Measurements from ENCODE around the gene SNTB2. TPM values are rescaled to one million over a fixed set of nuclear protein-coding genes. Genes with fewer than 3 reads are reported as not detected.

The SNTB2 gene
- polyA plus RNA-seq, 4 donors: 1.9 to 7.2 (median 5.3) TPM

GRCh38 chr16:69323415-69323814 lies 136.5 kb downstream of the SNTB2 start:
- no peak for DNase-seq
- Histone ChIP-seq H3K4me3 (ENCODE audit: low read depth in 1 of 3, low read length in 3 of 3) (no peak overlapping the region), H3K4me1 (ENCODE audit: control insufficient read depth in 3 of 3, insufficient read depth in 2 of 3, low read depth in 1 of 3, low read length in 2 of 3) (peaks cover 2 to 32% (median 9%) of the 10 kb centered on the region in 3 donors), H3K36me3 (ENCODE audit: control insufficient read depth in 3 of 3, insufficient read depth in 2 of 3, low read depth in 1 of 3, low read length in 3 of 3) (peaks cover 30 to 94% (median 38%) of the 10 kb centered on the region in 3 donors), H3K27ac (ENCODE audit: low read depth in 1 of 3, low read length in 2 of 3) (no peak overlapping the region), H3K9me3 (ENCODE audit: control insufficient read depth in 2 of 2, insufficient read depth in 1 of 2, low read depth in 1 of 2, low read length in 1 of 2) (no peaks in the 10 kb centered on the region), H3K27me3 (ENCODE audit: control insufficient read depth in 3 of 3, insufficient read depth in 3 of 3, low read length in 3 of 3) (no peaks in the 10 kb centered on the region)
- no peak for FAIRE-seq
- WGBS, 3 donors: 89 to 93% (median 93%) methylated on average over 14 of the region's 14 CpGs

DNA sequence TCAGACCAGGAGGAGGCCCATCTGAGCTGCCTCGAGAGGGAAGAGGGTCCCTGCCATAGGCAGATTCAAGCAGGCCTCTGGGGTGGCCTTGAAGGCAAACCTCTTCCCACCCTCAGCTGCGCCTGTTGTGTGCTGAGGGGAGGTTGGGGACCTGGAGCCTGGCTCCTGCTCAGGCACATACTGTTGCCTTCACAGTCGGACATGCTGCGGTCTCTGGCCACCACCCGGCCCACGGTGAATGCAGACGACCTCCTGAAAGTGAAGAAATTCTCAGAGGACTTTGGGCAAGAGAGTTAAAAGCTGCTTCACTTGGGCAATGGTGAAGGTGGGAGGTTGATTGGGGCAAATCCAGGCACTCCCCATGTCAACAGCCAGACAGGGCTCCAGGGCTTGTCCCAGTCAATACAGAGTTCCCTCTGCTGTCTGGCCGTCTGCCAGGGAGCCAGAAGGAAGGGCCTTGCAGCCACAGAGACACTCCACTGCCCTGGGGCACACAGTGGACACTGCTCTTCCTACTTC lies 137.1 kb downstream of the SNTB2 start:
- Histone ChIP-seq H3K36me3 (ENCODE audit: control insufficient read depth in 3 of 3, insufficient read depth in 2 of 3, low read depth in 1 of 3, low read length in 3 of 3) (peaks cover 27 to 93% (median 36%) of the 10 kb centered on the region in 3 donors), H3K4me1 (ENCODE audit: control insufficient read depth in 3 of 3, insufficient read depth in 2 of 3, low read depth in 1 of 3, low read length in 2 of 3) (peaks cover 6 to 39% (median 9%) of the 10 kb centered on the region in 3 donors), H3K9me3 (ENCODE audit: control insufficient read depth in 2 of 2, insufficient read depth in 1 of 2, low read depth in 1 of 2, low read length in 1 of 2) (no peaks in the 10 kb centered on the region), H3K27me3 (ENCODE audit: control insufficient read depth in 3 of 3, insufficient read depth in 3 of 3, low read length in 3 of 3) (no peaks in the 10 kb centered on the region), H3K27ac (ENCODE audit: low read depth in 1 of 3, low read length in 2 of 3) (no peak overlapping the region), H3K4me3 (ENCODE audit: low read depth in 1 of 3, low read length in 3 of 3) (no peak overlapping the region)
- peak in 1 of 2 donors; percentile 61 for DNase-seq
- WGBS, 3 donors: 63 to 71% (median 65%) methylated on average over 8 of the region's 8 CpGs
- FAIRE-seq: no peak

DNA sequence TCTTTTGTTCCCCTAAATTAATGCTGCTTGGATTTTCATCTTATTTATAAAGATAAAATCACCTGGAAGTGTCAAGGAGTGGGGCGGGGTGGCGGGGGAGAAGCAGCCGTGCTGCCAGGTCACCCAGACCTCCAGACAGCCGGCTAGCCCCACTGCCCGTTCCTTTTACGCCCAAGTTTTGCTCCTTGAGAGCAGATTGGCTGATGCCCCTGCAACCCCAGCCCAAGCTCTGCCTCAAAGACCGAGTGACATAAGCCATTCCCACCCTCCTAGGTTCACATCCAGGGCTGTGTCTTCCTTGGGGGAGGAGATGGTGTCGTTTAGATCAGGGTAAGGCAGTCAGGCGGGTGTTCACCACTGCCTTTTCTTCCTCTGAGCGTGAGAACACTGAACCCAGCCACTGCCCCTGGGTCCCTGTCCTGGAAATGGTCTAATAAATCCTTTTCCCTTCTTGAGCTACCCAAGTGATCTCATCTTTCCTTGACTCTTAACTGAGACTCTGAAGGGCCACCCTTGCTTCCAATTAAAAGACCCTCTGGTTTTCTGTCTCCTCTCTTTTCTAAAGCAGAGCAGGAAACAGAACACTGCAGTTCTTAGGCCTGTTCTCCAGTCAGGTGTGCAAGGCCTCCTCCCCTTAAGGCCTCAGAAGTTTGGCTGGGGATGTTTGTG lies 137.8 kb downstream of the SNTB2 start:
- H3K36me3 ChIP-seq (ENCODE audit: control insufficient read depth in 3 of 3, insufficient read depth in 2 of 3, low read depth in 1 of 3, low read length in 3 of 3): peaks cover 27 to 89% (median 31%) of the 10 kb centered on the region in 3 donors
- H3K4me1 ChIP-seq (ENCODE audit: control insufficient read depth in 3 of 3, insufficient read depth in 2 of 3, low read depth in 1 of 3, low read length in 2 of 3): peaks cover 9 to 45% (median 10%) of the 10 kb centered on the region in 3 donors
- 59 to 76% (median 65%) methylated on average over 10 of the region's 10 CpGs for WGBS, 3 donors
- H3K27me3 ChIP-seq (ENCODE audit: control insufficient read depth in 3 of 3, insufficient read depth in 3 of 3, low read length in 3 of 3): no peaks in the 10 kb centered on the region
- DNase-seq (no peak), FAIRE-seq (no peak)
- no peak overlapping the region for H3K4me3 ChIP-seq (ENCODE audit: low read depth in 1 of 3, low read length in 3 of 3)
- H3K9me3 ChIP-seq (ENCODE audit: control insufficient read depth in 2 of 2, insufficient read depth in 1 of 2, low read depth in 1 of 2, low read length in 1 of 2): no peaks in the 10 kb centered on the region
- no peak overlapping the region for H3K27ac ChIP-seq (ENCODE audit: low read depth in 1 of 3, low read length in 2 of 3)

DNA sequence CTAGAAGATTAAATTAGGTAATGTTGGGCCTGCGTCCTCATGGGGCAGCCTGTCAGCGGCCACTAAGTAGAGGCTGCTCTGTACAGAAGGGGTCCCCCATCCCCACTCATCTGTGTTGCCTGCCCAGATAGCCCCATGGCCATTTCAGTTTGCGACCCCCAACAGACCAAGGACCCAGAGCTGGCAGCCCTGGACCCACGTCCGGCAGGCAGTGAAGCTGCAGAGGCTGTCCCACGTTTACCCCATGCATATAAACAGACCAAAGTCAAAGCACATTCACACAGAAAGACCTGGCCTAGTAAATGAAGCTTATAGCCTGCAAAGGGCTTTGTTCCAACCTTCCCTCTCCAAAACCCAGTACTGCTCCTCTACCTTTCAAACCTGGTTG lies 138.8 kb downstream of the SNTB2 start:
- no peak for FAIRE-seq

DNA sequence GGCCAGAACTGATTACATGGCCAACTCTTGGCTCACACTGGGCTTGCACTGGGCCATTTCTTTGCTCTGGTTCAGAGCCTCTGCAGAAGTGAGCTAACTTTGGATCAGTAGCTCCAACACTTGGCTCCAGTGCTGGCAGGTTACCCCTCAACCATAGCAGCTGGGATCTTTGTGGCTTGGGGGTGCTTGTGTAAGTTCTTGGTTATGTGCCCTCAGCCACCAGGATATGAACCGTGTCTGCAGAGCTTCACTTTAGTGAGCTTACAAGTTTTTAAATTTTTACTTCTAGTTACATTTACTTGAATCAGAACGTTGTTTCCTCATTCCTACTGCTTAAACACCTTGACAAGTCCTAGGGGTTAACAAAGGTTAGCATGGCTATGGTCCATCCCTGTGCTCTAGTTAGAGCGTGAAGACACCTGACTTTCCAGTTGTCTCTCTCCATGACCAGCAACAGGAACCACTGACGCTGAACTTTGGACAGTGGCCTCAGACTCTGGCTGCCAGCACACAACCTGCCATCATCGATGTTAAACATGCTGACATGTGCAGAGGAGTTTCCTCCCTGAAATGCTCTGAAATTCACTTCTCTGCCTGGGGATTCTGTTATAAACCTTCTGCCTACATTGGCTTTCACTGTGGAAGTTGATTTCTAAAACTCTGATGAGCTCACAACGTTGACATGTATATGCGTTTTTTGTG lies 139.4 kb downstream of the SNTB2 start:
- WGBS, 3 donors: 16 to 48% (median 26%) methylated on average over 7 of the region's 7 CpGs
- peak; percentile 89 to 93 for DNase-seq
- Histone ChIP-seq H3K27ac (ENCODE audit: low read depth in 1 of 3, low read length in 2 of 3) (peak overlapping the region; percentile 56 to 79 (median 56)), H3K4me3 (ENCODE audit: low read depth in 1 of 3, low read length in 3 of 3) (peak overlapping the region in 1 of 3 donors; percentile 4), H3K4me1 (ENCODE audit: control insufficient read depth in 3 of 3, insufficient read depth in 2 of 3, low read depth in 1 of 3, low read length in 2 of 3) (peaks cover 9 to 49% (median 10%) of the 10 kb centered on the region in 3 donors), H3K9me3 (ENCODE audit: control insufficient read depth in 2 of 2, insufficient read depth in 1 of 2, low read depth in 1 of 2, low read length in 1 of 2) (no peaks in the 10 kb centered on the region), H3K27me3 (ENCODE audit: control insufficient read depth in 3 of 3, insufficient read depth in 3 of 3, low read length in 3 of 3) (no peaks in the 10 kb centered on the region), H3K36me3 (ENCODE audit: control insufficient read depth in 3 of 3, insufficient read depth in 2 of 3, low read depth in 1 of 3, low read length in 3 of 3) (peaks cover 13 to 79% (median 20%) of the 10 kb centered on the region in 3 donors)
- FAIRE-seq: no peak

More for the DNA sequence above, 138.8 kb downstream of the SNTB2 start:
- Histone ChIP-seq H3K27ac (ENCODE audit: low read depth in 1 of 3, low read length in 2 of 3) (peak overlapping the region in 2 of 3 donors; percentile 56 to 79), H3K4me1 (ENCODE audit: control insufficient read depth in 3 of 3, insufficient read depth in 2 of 3, low read depth in 1 of 3, low read length in 2 of 3) (peaks cover 9 to 45% (median 10%) of the 10 kb centered on the region in 3 donors), H3K27me3 (ENCODE audit: control insufficient read depth in 3 of 3, insufficient read depth in 3 of 3, low read length in 3 of 3) (no peaks in the 10 kb centered on the region), H3K9me3 (ENCODE audit: control insufficient read depth in 2 of 2, insufficient read depth in 1 of 2, low read depth in 1 of 2, low read length in 1 of 2) (no peaks in the 10 kb centered on the region), H3K36me3 (ENCODE audit: control insufficient read depth in 3 of 3, insufficient read depth in 2 of 3, low read depth in 1 of 3, low read length in 3 of 3) (peaks cover 18 to 79% (median 22%) of the 10 kb centered on the region in 3 donors), H3K4me3 (ENCODE audit: low read depth in 1 of 3, low read length in 3 of 3) (no peak overlapping the region)
- DNase-seq: no peak
- WGBS, 3 donors: 74 to 78% (median 77%) methylated on average over 6 of the region's 6 CpGs

- no peak for DNase-seq
- Histone ChIP-seq H3K36me3 (ENCODE audit: control insufficient read depth in 3 of 3, insufficient read depth in 2 of 3, low read depth in 1 of 3, low read length in 3 of 3) (peaks cover 8 to 77% (median 9%) of the 10 kb centered on the region in 3 donors), H3K27me3 (ENCODE audit: control insufficient read depth in 3 of 3, insufficient read depth in 3 of 3, low read length in 3 of 3) (no peaks in the 10 kb centered on the region), H3K27ac (ENCODE audit: low read depth in 1 of 3, low read length in 2 of 3) (peak overlapping the region in 1 of 3 donors; percentile 79), H3K9me3 (ENCODE audit: control insufficient read depth in 2 of 2, insufficient read depth in 1 of 2, low read depth in 1 of 2, low read length in 1 of 2) (no peaks in the 10 kb centered on the region), H3K4me3 (ENCODE audit: low read depth in 1 of 3, low read length in 3 of 3) (no peak overlapping the region), H3K4me1 (ENCODE audit: control insufficient read depth in 3 of 3, insufficient read depth in 2 of 3, low read depth in 1 of 3, low read length in 2 of 3) (peaks cover 9 to 49% (median 10%) of the 10 kb centered on the region in 3 donors)
- WGBS, 3 donors: 57 to 82% (median 69%) methylated on average over 14 of the region's 14 CpGs
- no peak for FAIRE-seq
Observed at GRCh38 chr16:69327585-69328310, 140.8 kb downstream of the SNTB2 start.

GRCh38 chr16:69328854-69329316 lies 141.9 kb downstream of the SNTB2 start:
- peaks cover 4 to 74% (median 10%) of the 10 kb centered on the region in 3 donors for H3K36me3 ChIP-seq (ENCODE audit: control insufficient read depth in 3 of 3, insufficient read depth in 2 of 3, low read depth in 1 of 3, low read length in 3 of 3)
- peak overlapping the region in 1 of 3 donors; percentile 7 for H3K27ac ChIP-seq (ENCODE audit: low read depth in 1 of 3, low read length in 2 of 3)
- FAIRE-seq: no peak
- peaks cover 9 to 49% (median 10%) of the 10 kb centered on the region in 3 donors for H3K4me1 ChIP-seq (ENCODE audit: control insufficient read depth in 3 of 3, insufficient read depth in 2 of 3, low read depth in 1 of 3, low read length in 2 of 3)
- H3K4me3 ChIP-seq (ENCODE audit: low read depth in 1 of 3, low read length in 3 of 3): peak overlapping the region in 2 of 3 donors; percentile 60 to 90
- H3K27me3 ChIP-seq (ENCODE audit: control insufficient read depth in 3 of 3, insufficient read depth in 3 of 3, low read length in 3 of 3): no peaks in the 10 kb centered on the region
- DNase-seq: peak; percentile 21 to 75
- no peaks in the 10 kb centered on the region for H3K9me3 ChIP-seq (ENCODE audit: control insufficient read depth in 2 of 2, insufficient read depth in 1 of 2, low read depth in 1 of 2, low read length in 1 of 2)
- 11 to 39% (median 21%) methylated on average over 10 of the region's 10 CpGs for WGBS, 3 donors

All from small intestine (tissue), 7 donors.